Measurements from ENCODE around the gene NUP93. TPM values are rescaled to one million over a fixed set of nuclear protein-coding genes. Genes with fewer than 3 reads are reported as not detected.

Gene NUP93
- total RNA-seq, 2 donors from 2014 or later = 25.7 to 38.7 TPM

DNA sequence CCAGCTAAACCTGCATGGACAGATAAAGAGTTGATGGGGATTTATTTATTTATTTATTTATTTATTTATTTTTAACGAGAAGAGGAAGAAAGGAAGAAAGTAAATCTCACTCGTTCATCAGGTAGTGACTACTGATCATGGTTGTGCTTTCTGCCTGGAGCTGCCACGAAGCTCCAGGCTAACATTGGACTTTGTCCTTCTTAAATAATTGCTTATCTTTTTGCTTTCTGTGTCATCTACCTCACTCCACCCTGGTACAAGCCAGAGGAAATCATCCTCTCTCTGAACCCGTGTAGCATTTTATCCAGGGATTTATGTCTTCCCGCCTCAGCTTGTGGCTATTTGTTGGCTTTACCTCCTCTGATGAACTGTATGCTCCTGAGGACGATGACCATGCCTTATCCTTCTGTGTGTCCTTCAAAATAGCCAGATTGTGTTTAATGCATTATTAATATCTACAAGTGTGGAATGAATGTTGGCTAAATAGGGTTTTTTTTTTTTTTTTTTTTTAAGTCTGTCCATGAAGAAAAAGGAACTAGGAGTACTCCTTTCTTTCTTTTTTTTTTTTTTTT lies 127.0 kb downstream of the NUP93 start:
- Histone ChIP-seq H3K36me3 (no peaks in the 10 kb centered on the region), H3K27me3 (replicated peaks; ENCODE audit: insufficient read depth) (no peaks in the 10 kb centered on the region), H3K4me3 (no peak overlapping the region), H3K9me3 (no peaks in the 10 kb centered on the region), H3K4me1 (ENCODE audit: control insufficient read depth in 1 of 2, low read depth in 2 of 2) (no peaks in the 10 kb centered on the region), H3K27ac (no peak overlapping the region)
- TF ChIP-seq, protein P1, sequence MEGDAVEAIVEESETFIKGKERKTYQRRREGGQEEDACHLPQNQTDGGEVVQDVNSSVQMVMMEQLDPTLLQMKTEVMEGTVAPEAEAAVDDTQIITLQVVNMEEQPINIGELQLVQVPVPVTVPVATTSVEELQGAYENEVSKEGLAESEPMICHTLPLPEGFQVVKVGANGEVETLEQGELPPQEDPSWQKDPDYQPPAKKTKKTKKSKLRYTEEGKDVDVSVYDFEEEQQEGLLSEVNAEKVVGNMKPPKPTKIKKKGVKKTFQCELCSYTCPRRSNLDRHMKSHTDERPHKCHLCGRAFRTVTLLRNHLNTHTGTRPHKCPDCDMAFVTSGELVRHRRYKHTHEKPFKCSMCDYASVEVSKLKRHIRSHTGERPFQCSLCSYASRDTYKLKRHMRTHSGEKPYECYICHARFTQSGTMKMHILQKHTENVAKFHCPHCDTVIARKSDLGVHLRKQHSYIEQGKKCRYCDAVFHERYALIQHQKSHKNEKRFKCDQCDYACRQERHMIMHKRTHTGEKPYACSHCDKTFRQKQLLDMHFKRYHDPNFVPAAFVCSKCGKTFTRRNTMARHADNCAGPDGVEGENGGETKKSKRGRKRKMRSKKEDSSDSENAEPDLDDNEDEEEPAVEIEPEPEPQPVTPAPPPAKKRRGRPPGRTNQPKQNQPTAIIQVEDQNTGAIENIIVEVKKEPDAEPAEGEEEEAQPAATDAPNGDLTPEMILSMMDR (IDR thresholded peaks at IDR 0.05) = no peak
- ATAC-seq (ENCODE audit: insufficient number of reproducible peaks, low FRiP score, low read depth) = no peak
- no peak for DNase-seq (ENCODE audit: low spot score)

DNA sequence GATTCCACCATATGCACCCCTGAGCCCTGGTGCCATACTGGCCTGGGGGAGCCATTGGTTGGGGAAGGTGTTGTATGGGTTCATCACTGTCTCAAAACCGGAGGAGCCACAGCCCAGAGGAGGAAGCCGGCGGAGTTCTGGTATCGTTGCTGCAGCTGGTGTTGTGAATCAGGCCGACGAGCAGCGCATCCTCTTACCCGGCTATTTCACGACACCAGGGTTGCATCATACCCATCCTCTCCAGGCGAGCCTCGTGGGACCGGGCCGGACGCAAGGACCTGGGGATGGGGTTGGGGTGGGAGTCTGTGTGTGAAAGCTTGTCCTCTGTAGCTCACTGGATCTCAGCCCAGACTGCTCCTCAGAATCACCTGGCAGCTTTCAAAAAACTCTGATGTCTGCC lies 128.4 kb downstream of the NUP93 start:
- no peaks in the 10 kb centered on the region for H3K4me1 ChIP-seq (ENCODE audit: control insufficient read depth in 1 of 2, low read depth in 2 of 2)
- no peak overlapping the region for H3K27ac ChIP-seq
- no peaks in the 10 kb centered on the region for H3K27me3 ChIP-seq (replicated peaks; ENCODE audit: insufficient read depth)
- no peaks in the 10 kb centered on the region for H3K9me3 ChIP-seq
- DNase-seq (ENCODE audit: low spot score) (no peak), ATAC-seq (ENCODE audit: insufficient number of reproducible peaks, low FRiP score, low read depth) (no peak)
- H3K36me3 ChIP-seq = no peaks in the 10 kb centered on the region
- TF ChIP-seq, protein P1 (IDR thresholded peaks at IDR 0.05) = no peak
- H3K4me3 ChIP-seq = no peak overlapping the region

DNA sequence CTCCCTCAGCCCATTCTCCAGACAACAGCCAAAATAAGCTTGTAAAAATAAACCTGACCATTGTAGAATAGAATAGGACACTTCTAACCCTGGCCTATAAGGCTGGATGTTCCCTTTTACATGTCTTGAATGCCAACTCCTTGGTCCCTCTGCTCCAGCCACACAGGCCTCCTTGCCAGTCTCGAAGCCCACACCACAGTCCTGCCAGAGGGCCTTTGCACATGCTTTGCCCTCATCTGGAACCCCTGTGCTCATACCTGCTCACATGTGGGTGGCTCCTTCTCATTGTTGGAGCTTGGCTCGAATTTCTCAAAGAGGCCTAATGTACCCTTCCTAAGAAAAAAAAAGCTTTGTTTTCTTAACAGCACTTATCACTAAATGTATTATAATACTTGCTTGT lies 129.7 kb downstream of the NUP93 start:
- Histone ChIP-seq H3K27me3 (replicated peaks; ENCODE audit: insufficient read depth) (no peaks in the 10 kb centered on the region), H3K36me3 (no peaks in the 10 kb centered on the region), H3K4me1 (ENCODE audit: control insufficient read depth in 1 of 2, low read depth in 2 of 2) (no peaks in the 10 kb centered on the region), H3K27ac (no peak overlapping the region), H3K9me3 (no peaks in the 10 kb centered on the region), H3K4me3 (no peak overlapping the region)
- ATAC-seq (ENCODE audit: insufficient number of reproducible peaks, low FRiP score, low read depth) (no peak), DNase-seq (ENCODE audit: low spot score) (no peak)
- TF ChIP-seq, protein P1 (IDR thresholded peaks at IDR 0.05) = no peak

DNA sequence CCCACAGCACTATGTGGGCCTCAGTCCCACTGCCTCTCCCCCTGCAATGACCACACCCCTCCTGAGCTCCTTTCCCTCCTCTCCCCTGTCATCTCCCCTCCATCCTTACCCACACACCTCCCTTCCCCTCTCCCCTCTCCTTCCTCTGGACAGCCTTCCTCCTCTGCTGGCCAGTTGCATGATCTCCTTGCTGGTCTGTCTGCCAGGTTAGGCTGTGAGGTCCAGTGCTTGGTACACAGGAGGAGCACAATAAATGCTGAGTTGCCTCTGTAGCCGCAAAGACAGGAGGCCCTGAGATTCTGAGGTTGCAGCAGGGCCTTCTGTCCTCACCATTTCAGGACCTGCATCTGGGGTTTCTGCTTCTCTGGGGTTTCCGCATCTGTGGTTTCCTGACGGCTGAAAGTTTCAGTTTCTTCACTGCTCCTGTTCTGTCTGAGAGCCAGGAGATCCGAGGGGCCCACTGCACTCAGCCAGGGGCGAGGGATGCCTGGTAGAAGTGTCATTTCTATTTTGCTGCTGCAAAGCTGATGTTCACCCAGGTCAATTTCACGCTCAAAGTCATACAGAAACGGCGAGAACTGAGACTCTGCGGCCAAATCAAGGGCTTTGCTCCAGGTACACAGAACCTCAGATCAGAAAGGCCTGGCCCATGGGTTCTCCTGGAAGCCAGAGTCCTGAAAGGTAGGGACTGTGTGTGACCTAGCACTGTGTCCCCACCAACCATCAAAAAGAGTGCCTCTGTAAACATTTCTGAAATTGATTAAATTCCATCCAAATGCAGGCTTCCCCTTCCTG lies 130.5 kb downstream of the NUP93 start:
- H3K4me1 ChIP-seq (ENCODE audit: control insufficient read depth in 1 of 2, low read depth in 2 of 2) = no peaks in the 10 kb centered on the region
- H3K9me3 ChIP-seq = no peaks in the 10 kb centered on the region
- ATAC-seq (ENCODE audit: insufficient number of reproducible peaks, low FRiP score, low read depth) (no peak), DNase-seq (ENCODE audit: low spot score) (no peak)
- no peak overlapping the region for H3K27ac ChIP-seq
- no peak overlapping the region for H3K4me3 ChIP-seq
- no peaks in the 10 kb centered on the region for H3K36me3 ChIP-seq
- TF ChIP-seq, protein P1 (IDR thresholded peaks at IDR 0.05) = no peak
- H3K27me3 ChIP-seq (replicated peaks; ENCODE audit: insufficient read depth) = no peaks in the 10 kb centered on the region

DNA sequence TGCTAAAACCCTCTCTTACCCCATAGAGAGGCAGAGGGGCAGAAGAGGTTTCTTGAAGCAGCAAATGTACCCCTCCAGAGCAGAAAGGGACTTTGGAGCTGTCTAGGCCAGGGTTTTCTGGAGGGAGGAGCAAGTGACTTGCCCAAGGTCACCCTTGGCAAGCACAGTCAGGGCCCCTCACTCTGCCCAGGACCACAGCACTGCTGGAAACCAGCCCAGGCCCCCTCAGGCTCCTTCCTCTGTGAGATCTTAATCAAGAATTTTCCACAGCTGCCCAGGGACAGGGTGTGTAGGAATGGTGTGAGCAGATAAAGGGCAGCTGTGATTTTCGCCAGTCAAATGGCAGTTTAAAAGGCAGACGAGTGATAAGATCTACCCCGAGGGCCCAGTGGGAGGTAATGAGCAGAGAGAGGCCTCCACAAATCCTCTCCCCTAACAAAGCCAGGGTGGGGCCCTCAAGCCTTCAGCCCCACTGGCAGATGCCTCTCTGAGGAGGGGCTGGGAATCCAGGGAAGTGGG lies 131.2 kb downstream of the NUP93 start:
- Histone ChIP-seq H3K4me1 (ENCODE audit: control insufficient read depth in 1 of 2, low read depth in 2 of 2) (no peaks in the 10 kb centered on the region), H3K36me3 (no peaks in the 10 kb centered on the region), H3K27ac (no peak overlapping the region), H3K9me3 (no peaks in the 10 kb centered on the region), H3K27me3 (replicated peaks; ENCODE audit: insufficient read depth) (no peaks in the 10 kb centered on the region), H3K4me3 (no peak overlapping the region)
- ATAC-seq (ENCODE audit: insufficient number of reproducible peaks, low FRiP score, low read depth) (no peak), DNase-seq (ENCODE audit: low spot score) (no peak)
- TF ChIP-seq, protein P1 (IDR thresholded peaks at IDR 0.05) = no peak
